GM21423 (cell line): ENCODE results near the gene EFCAB12.
"Not testable (repeated sequence)": the region's sequence is repeated elsewhere in the genome, so short reads cannot be mapped to it uniquely, and the experiment has no call there.

Experiments
- ATAC-seq: cut with Tn5 transposase; IDR thresholded peaks from one replicate; pipeline ENCODE4 v1.9.1; 2021; ENCODE audit warnings: mild to moderate bottlenecking, moderate library complexity; ENCODE audit not compliant: unreplicated experiment

EFCAB12 gene

GRCh38 chr3:129421988-129422745 lies 6.3 kb downstream of the EFCAB12 start:
- ATAC-seq = no peak

GRCh38 chr3:129421236-129421883 lies 7.1 kb downstream of the EFCAB12 start:
- ATAC-seq = no peak

GRCh38 chr3:129419476-129419875 lies 9.0 kb downstream of the EFCAB12 start:
- no peak for ATAC-seq

GRCh38 chr3:129418041-129418973 lies 10.1 kb downstream of the EFCAB12 start:
- ATAC-seq = no peak

GRCh38 chr3:129417326-129417725 lies 11.1 kb downstream of the EFCAB12 start:
- no peak for ATAC-seq

GRCh38 chr3:129416415-129416814 lies 12.0 kb downstream of the EFCAB12 start:
- no peak for ATAC-seq

- ATAC-seq = no peak
Measured at GRCh38 chr3:129415830-129416229, 12.6 kb downstream of the EFCAB12 start.

- ATAC-seq = no peak
Measured at GRCh38 chr3:129415378-129415777, 13.1 kb downstream of the EFCAB12 start.

GRCh38 chr3:129413687-129414506 lies 14.5 kb downstream of the EFCAB12 start:
- ATAC-seq = peak; percentile 88

GRCh38 chr3:129413238-129413637 lies 15.2 kb downstream of the EFCAB12 start:
- not testable (repeated sequence) for ATAC-seq

- no peak for ATAC-seq
Measured at GRCh38 chr3:129412542-129413198, 15.8 kb downstream of the EFCAB12 start.

- no peak for ATAC-seq
Measured at GRCh38 chr3:129410971-129411370, 17.5 kb downstream of the EFCAB12 start.

- ATAC-seq = no peak
Measured at GRCh38 chr3:129409541-129409940, 18.9 kb downstream of the EFCAB12 start.

GRCh38 chr3:129404610-129405009 lies 23.8 kb downstream of the EFCAB12 start:
- no peak for ATAC-seq

- ATAC-seq = no peak
Measured at GRCh38 chr3:129404130-129404529, 24.3 kb downstream of the EFCAB12 start.

- no peak for ATAC-seq
Measured at GRCh38 chr3:129403450-129403849, 25.0 kb downstream of the EFCAB12 start.

GRCh38 chr3:129402616-129403015 lies 25.8 kb downstream of the EFCAB12 start:
- ATAC-seq = no peak

GRCh38 chr3:129402210-129402609 lies 26.2 kb downstream of the EFCAB12 start:
- ATAC-seq = no peak

GRCh38 chr3:129399895-129400357 lies 28.5 kb downstream of the EFCAB12 start:
- peak; percentile 18 for ATAC-seq
